ENCODE measurements around the gene LY6G5C. TPM values are rescaled to one million over a fixed set of nuclear protein-coding genes. Genes with fewer than 3 reads are reported as not detected.
A peak's percentile ranks its signal among the peaks of the same experiment; 100 is the strongest.

Gene LY6G5C
- total and polyA plus RNA-seq, 2 of the 13 experiments (the other 11 are each of a cell fraction or from before 2014, with no cell fraction given), result 0.33 to 0.55 TPM

- TF ChIP-seq PHF5A (CRISPR knock-in tag; IDR thresholded peaks at IDR 0.05; ENCODE audit: low read depth, unreplicated experiment) (no peak), ZNF83 (CRISPR knock-in tag; IDR thresholded peaks at IDR 0.05; ENCODE audit: borderline replicate concordance) (no peak), SP5 (CRISPR knock-in tag; IDR thresholded peaks at IDR 0.05; ENCODE audit: borderline replicate concordance, low read depth) (no peak), ZEB1 (IDR thresholded peaks at IDR 0.05; ENCODE audit: insufficient replicate concordance, low read depth) (no peak), ZBTB43 (CRISPR knock-in tag; conservative IDR thresholded peaks at IDR 0.05) (no peak), PCBP1 (IDR thresholded peaks at IDR 0.05; ENCODE audit: borderline replicate concordance, low read depth, low read length) (peak; percentile 97; the same call in 1 of the 2 replicates), MAF1 (CRISPR knock-in tag; IDR thresholded peaks at IDR 0.05; ENCODE audit: borderline replicate concordance) (no peak), ZNF672 (CRISPR knock-in tag; IDR thresholded peaks at IDR 0.05) (no peak; the same call in 1 of the 2 replicates), MYPOP (CRISPR knock-in tag; IDR thresholded peaks at IDR 0.05) (peak; percentile 89; the same call in 1 of the 2 replicates), ZNF136 (CRISPR knock-in tag; IDR thresholded peaks at IDR 0.05; ENCODE audit: low read depth) (no peak), PPARG (CRISPR knock-in tag; conservative IDR thresholded peaks at IDR 0.05) (no peak), POLR2A (IDR thresholded peaks at IDR 0.05; ENCODE audit: insufficient read depth in 1 of 2, low read depth in 2 of 2, low read length in 2 of 2) (no peak; a peak in 1 of 4 replicates), AHDC1 (CRISPR knock-in tag; IDR thresholded peaks at IDR 0.05; ENCODE audit: borderline replicate concordance) (no peak), ZNF121 (CRISPR knock-in tag; IDR thresholded peaks at IDR 0.05) (no peak), JUNB (CRISPR knock-in tag; IDR thresholded peaks at IDR 0.05; ENCODE audit: borderline replicate concordance) (no peak), CEBPB (IDR thresholded peaks at IDR 0.05; ENCODE audit: borderline replicate concordance, low read depth, low read length) (no peak; the same call in 1 of the 2 replicates), NRL (CRISPR knock-in tag; IDR thresholded peaks at IDR 0.05; ENCODE audit: borderline replicate concordance) (0 out of 2 replicates have a peak, but pooled peaks have one; percentile 33), ARNT (IDR thresholded peaks at IDR 0.05) (no peak), DZIP1 (CRISPR knock-in tag; IDR thresholded peaks at IDR 0.05) (no peak), ARID2 (CRISPR knock-in tag; IDR thresholded peaks at IDR 0.05; ENCODE audit: borderline replicate concordance) (peak; percentile 94)
Observed at GRCh38 chr6:31729979-31730630, 49.2 kb upstream of the LY6G5C start (continued).
